Cardiac muscle cell (in vitro differentiated cells and primary cell): ENCODE results near the gene PLB1. TPM values are rescaled to one million over a fixed set of nuclear protein-coding genes. Genes with fewer than 3 reads are reported as not detected.
A peak's percentile ranks its signal among the peaks of the same experiment; 100 is the strongest.

ENCODE experiments used
- DNase-seq, 2 donors: peaks; one replicate each; pipeline versions ENCODE4 v3.0.0 to v3.0.0-alpha.2; 2010 to 2017; ENCODE audit warnings: low read depth in 1 of 2, low spot score in 1 of 2
- H3K27ac ChIP-seq: fragments of 200-600 bp; sonication (generic); 2 replicates; pipeline ENCODE4 v1.5.1; 2016
- H3K27me3 ChIP-seq: fragments of 200-600 bp; sonication (generic); 2 replicates; pipeline ENCODE4 v1.6.0; 2016; ENCODE audit warnings: control low read depth
- H3K36me3 ChIP-seq: fragments of 200-600 bp; sonication (generic); 2 replicates; pipeline ENCODE4 v1.5.1; 2016; ENCODE audit warnings: control low read depth
- H3K4me1 ChIP-seq: fragments of 200-600 bp; sonication (generic); 2 replicates; pipeline ENCODE4 v1.8.1; 2017; ENCODE audit warnings: low read depth, mild to moderate bottlenecking, mixed run types
- H3K4me3 ChIP-seq: fragments of 200-600 bp; sonication (generic); 2 replicates; pipeline ENCODE4 v1.5.1; 2016; ENCODE audit warnings: mild to moderate bottlenecking
- H3K9me3 ChIP-seq: fragments of 200-600 bp; sonication (generic); 2 replicates; pipeline ENCODE4 v1.5.1; 2017; ENCODE audit warnings: low read depth, mild to moderate bottlenecking, control low read depth
- CTCF ChIP-seq: IDR thresholded peaks from 2 replicates; pipeline ENCODE4 v1.5.1; 2012; ENCODE audit warnings: low read depth, mild to moderate bottlenecking, low read length
- polyA plus RNA-seq: library from polyadenylated mRNA; unstranded; fragments of >200 nt; fragmentation: Nextera tagmentation; extraction: Ambion mirVana; gene quantifications from 2 replicates; pipeline ENCODE4 v1.2.1, GENCODE V29; 2016
- total RNA-seq: library from RNA; depleted of rRNA; stranded (reverse); fragments of >200 nt; gene quantifications from 2 replicates; pipeline ENCODE4 v1.2.3, GENCODE V29; 2016

PLB1 gene
- total and polyA plus RNA-seq, 2 experiments from 2014 or later, result 1.1 to 1.2 TPM

DNA sequence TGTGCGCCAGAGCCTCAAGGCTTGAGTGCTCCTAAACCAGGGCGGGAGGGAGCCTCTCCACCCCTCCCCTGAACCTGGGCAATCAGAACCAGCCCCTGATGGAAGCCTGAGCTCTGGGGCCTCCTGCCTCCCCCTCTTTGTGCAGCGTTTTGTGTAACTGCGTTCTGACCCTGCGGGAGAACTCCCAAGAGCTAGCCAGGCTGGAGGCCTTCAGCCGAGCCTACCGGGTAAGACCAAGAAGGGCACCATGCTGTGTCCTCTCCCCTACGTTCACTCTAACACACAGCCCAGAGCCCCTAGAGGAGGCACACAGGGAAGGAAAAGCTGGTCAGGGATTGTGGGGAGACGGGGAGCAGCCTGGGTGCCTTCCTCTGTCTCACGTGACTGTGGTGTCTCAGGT is 108.0 kb downstream of the PLB1 start:
- H3K9me3 ChIP-seq, result no peaks in the 10 kb centered on the region

GRCh38 chr2:28604284-28604843 is 108.5 kb downstream of the PLB1 start:
- no peak for TF ChIP-seq CTCF
- H3K27me3 ChIP-seq, result no peaks in the 10 kb centered on the region

More for the DNA sequence above, 108.0 kb downstream of the PLB1 start:
- H3K27me3 ChIP-seq, result no peaks in the 10 kb centered on the region
- no peak overlapping the region for H3K27ac ChIP-seq
- no peak for DNase-seq
- H3K36me3 ChIP-seq, result no peaks in the 10 kb centered on the region
- peaks cover 33% of the 10 kb centered on the region for H3K4me1 ChIP-seq
- no peak for TF ChIP-seq CTCF
- H3K4me3 ChIP-seq, result no peak overlapping the region

DNA sequence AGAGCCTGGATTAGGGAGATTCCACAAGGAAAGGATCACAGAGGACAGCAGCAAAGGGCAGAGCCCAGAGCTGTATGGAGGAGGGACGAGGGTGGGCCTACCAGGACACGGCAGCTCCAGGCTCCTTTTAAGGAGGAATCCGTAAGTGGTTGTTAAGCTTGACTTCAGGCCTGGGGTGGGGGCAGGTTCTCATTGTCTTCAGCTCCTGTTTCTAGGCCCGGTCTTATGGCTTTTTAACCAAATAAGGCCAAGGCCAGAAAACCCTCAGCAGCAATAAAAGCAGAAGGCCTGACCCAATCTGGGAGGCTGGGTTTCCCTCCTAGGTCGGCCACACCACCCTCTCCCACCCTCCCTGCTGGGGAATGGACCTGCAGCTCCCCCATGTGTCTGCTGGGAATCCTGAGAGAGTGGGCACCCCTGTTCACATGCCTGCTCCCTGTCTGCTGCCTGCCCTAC is 111.2 kb downstream of the PLB1 start:
- H3K4me3 ChIP-seq, result no peak overlapping the region
- H3K4me1 ChIP-seq, result peaks cover 26% of the 10 kb centered on the region
- no peaks in the 10 kb centered on the region for H3K9me3 ChIP-seq
- H3K27ac ChIP-seq, result peak overlapping the region; percentile 97
- DNase-seq, result peak in 1 of 2 donors; percentile 73
- TF ChIP-seq CTCF, result no peak
- H3K27me3 ChIP-seq, result no peaks in the 10 kb centered on the region
- no peaks in the 10 kb centered on the region for H3K36me3 ChIP-seq

More at GRCh38 chr2:28604284-28604843, 108.5 kb downstream of the PLB1 start:
- Histone ChIP-seq H3K4me3 (no peak overlapping the region), H3K27ac (no peak overlapping the region), H3K4me1 (peaks cover 30% of the 10 kb centered on the region), H3K9me3 (no peaks in the 10 kb centered on the region), H3K36me3 (no peaks in the 10 kb centered on the region)
- DNase-seq, result no peak

DNA sequence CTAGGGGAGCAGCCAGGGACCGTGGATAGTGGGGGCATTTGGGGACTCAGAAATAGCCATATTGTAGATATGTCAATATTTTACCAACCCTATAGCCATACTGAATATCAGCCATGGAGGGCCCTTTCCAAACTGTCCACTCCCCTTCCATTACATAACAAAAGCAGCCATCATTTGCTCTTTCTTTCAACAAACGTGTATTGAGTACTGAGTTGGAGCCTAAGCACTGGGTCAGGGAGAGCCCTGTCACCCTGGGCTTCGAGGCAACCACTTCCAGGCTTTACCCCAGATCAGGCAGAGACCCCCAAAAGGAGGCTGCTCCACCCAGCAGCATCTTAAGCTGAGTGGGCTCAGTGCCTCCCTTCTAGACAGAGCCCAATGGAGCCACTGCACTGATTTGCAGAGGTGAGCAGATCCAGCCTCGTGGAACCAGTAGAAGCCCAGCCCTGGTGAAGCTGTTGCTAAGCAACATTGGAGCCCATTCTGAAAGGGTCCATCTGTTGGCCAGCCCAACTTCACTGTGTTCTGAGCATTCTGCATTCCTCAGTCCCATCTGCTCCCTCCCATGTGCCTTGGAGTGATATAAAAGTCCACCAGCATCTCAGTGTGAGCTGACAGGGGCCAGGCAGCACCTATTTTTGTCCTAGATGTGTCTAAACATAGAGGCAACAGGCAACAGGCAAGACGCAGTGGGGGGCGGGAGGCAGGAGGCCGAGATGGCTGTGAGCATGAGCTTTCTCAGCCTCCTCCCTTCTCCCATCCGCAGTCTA is 112.1 kb downstream of the PLB1 start:
- no peak overlapping the region for H3K4me3 ChIP-seq
- no peak for TF ChIP-seq CTCF
- peak overlapping the region; percentile 97 for H3K27ac ChIP-seq
- peak in 1 of 2 donors; percentile 72 for DNase-seq
- H3K27me3 ChIP-seq, result no peaks in the 10 kb centered on the region
- H3K36me3 ChIP-seq, result no peaks in the 10 kb centered on the region
- no peaks in the 10 kb centered on the region for H3K9me3 ChIP-seq
- H3K4me1 ChIP-seq, result peaks cover 26% of the 10 kb centered on the region

- Histone ChIP-seq H3K27ac (peak overlapping the region; percentile 97), H3K4me3 (no peak overlapping the region), H3K9me3 (no peaks in the 10 kb centered on the region), H3K36me3 (no peaks in the 10 kb centered on the region), H3K27me3 (no peaks in the 10 kb centered on the region), H3K4me1 (peaks cover 26% of the 10 kb centered on the region)
- peak in 1 of 2 donors; percentile 65 for DNase-seq
- no peak for TF ChIP-seq CTCF
Observed at GRCh38 chr2:28608500-28609424, 112.9 kb downstream of the PLB1 start.
